NCI-H1694 (cell line): Measurements from ENCODE around the gene SCRT2.
"Not testable (repeated sequence)": the region's sequence is repeated elsewhere in the genome, so short reads cannot be mapped to it uniquely, and the experiment has no call there.

Experiments used
- DNase-seq: peaks from one replicate; lab custom pipeline; 2025; lab: John Stamatoyannopoulos, UW

The SCRT2 gene

GRCh38 chr20:701401-702129 lies 26.0 kb upstream of the SCRT2 start:
- DNase-seq = no peak

DNA sequence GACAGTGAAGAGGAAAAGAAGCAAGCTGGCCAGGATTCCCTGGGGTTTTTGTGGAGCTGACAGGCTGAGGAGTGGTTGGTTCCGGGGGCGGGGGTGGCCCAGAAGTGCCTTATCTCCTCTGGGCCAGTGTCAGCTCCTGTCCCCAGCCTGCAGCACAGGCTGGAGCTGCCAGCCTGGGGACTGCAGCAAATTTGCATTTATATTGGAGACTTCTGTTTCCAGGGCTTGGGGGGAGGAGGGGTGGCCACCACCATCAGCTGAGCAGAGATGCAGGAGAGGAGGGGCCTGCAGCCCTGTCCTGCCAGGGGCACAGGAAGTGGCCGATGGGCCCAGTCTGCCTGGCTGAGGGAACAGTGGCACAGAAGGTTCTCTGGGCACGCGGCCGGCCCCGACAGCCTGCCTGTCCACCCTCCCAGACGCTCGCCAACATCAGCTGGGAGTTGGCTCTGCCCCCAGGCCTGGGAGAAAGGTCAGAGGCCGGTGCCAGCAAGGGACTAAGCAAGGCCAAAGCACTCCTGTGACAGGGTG lies 24.3 kb upstream of the SCRT2 start:
- no peak for DNase-seq

- no peak for DNase-seq
These were observed 23.7 kb upstream of the SCRT2 start for GRCh38 chr20:699342-699741.

DNA sequence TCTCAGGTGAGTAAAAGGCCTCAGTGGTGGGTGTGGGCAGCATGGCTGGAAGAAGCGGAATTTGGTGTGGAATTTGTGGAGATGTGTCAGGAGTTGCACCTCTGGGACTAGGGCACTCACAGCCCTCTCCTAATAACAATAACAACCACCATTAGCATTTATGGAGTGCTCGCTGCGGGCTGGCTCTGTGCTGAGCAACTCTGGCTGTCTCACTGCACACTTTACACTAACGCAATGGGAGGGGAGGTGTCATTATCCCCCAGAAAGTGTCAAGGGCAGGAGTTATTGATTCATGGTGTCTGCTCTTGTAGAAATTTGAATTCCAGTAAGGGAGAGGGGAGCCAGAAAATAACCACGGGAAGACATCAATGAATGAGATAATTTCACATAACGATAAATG lies 22.7 kb upstream of the SCRT2 start:
- no peak for DNase-seq

DNA sequence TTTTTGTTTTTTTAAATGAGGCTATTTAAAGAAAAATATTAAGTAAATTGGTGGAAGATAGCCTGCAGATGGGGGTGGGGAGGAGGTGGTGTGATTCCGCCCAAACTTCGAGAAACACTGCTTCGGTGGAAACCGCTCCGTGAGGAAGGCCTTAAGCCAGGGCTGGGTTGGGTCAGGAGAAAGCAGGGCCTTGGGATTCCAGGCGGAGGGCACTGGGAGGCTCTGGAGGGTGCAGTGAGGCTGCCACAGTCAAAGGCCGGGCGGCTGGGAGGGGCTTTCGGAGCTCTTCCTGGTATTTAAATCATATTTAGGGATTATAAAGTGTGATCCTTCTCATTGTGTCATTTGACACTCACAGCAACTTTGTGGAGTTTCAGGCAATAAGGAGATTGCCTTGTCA lies 22.2 kb upstream of the SCRT2 start:
- no peak for DNase-seq

GRCh38 chr20:695165-695866 lies 19.7 kb upstream of the SCRT2 start:
- DNase-seq = no peak

DNA sequence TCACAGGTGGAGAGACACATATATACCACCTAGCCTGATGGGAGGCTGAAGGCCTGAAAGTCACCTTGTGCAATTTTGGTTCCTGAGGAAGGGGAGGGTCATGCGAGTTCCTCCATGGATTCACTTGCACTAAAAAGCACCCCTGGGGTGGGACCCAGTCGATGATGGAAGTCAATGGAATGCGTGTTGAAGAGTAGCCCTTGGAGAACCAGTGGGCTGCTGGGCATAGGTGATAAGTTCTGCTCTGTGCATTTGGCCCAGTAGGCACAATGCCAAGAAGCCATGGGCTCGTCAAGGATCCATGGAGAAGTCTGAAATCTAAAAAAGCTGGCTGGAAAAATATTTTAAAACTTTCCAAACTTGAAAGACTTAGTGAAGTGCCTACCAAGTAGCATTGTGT lies 18.9 kb upstream of the SCRT2 start:
- no peak for DNase-seq

- not testable (repeated sequence) for DNase-seq
These were observed 18.2 kb upstream of the SCRT2 start for GRCh38 chr20:693786-694185.

- no peak for DNase-seq
These were observed 16.4 kb upstream of the SCRT2 start for GRCh38 chr20:692044-692443.

GRCh38 chr20:689947-690346 lies 14.3 kb upstream of the SCRT2 start:
- no peak for DNase-seq

- DNase-seq = no peak
These were observed 13.7 kb upstream of the SCRT2 start for GRCh38 chr20:689348-689747.

- DNase-seq = no peak
These were observed 13.2 kb upstream of the SCRT2 start for GRCh38 chr20:688809-689212.

DNA sequence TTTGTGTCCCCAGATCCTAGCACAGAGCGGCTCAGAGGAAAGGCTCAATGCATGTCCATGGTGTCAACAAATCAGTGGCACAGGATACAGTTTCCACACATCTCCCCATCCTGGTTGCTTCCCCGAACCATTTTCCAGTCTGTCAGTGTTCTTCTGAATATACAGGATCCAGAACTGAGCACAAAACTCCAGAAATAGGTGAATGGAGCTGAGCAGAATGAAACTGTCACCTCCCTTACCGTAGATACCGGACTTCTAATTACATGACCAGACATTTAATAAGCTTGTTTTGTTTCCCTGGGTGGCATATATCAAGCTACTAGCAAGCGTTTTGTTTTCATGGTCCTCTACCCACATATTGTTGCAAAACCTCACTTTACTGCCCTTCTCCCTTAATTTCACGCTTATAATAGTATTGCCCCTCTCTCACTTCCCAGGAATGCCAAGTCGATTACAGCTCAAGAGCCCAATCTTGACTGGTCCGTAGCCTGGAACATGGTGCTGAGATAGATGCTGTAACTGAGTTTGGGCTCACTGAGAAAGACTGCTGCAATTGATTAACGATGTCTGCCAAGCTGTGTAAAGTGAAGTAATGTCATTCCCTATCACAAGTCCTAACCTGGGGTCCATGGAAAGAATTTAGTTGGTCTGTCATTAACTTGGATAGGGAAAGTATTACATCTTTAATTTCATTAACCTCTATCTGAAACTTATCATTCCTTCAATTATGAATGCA lies 12.0 kb upstream of the SCRT2 start:
- DNase-seq = no peak

- no peak for DNase-seq
These were observed 9.2 kb upstream of the SCRT2 start for GRCh38 chr20:684676-685319.

DNA sequence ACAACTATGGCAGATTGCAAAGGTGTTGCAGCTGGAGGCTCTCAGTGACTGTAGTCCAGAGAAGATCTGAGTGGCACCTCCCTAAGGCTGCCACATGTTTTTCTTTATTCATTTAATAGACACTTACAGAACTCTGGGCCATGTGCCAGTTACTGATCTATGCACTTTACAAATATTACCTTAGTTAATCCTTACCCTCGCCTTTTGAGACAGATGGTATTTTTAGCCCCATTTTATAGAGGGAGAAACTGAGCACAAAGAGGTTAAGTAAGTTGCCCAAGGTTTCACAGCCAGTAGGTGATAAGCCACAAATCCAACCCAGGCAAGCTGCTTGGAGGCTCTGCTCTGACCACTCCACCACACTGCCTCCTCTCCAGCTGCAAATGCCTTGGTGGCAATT lies 6.5 kb upstream of the SCRT2 start:
- DNase-seq = no peak

DNA sequence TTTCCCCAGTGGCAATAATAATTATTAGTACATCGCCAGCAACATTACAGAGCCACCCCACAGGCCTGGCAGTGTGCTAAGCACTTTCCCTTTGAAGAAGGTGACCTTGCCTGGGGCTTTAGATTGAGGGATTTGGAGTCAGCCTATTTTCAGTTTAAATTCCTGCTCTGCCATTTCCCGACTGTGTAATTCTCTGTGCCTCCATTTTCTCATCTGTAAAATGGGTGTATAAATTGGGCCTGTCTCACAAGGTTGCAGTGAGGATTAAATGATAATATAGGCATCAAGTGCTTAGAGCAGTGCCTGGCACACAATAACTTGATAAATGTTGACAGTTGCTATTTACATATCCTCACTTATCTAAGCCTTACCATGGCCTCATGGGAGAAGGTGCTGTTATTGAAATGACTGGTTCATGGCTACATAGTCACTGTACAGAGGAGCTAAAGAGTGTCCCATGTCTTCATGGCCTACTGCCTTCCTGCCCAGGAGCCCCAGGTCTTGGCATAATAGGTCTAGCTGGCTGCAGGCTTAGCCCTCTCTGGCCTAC lies 5.1 kb upstream of the SCRT2 start:
- DNase-seq = no peak

GRCh38 chr20:677957-678356 lies 2.4 kb upstream of the SCRT2 start:
- DNase-seq = no peak

DNA sequence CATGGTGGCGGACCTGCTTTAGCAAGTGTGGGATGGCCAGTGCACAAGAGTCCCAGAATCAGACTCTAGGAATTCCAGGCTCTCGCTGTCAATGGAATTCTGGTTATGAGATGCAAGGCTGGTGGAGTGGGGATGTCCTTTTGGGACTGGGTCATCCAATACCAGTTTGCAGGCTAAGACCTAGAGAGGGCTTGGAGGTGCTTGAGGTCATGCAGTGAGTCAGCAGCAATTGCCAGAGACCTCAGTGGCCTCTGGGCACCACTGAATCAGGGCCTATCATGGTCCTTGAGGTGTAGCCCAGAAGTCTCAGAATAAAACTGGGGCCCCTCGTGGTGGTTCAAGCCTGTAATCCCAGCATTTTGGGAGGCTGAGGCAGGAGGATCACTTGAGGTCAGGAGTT lies 1.4 kb upstream of the SCRT2 start:
- DNase-seq = no peak

DNA sequence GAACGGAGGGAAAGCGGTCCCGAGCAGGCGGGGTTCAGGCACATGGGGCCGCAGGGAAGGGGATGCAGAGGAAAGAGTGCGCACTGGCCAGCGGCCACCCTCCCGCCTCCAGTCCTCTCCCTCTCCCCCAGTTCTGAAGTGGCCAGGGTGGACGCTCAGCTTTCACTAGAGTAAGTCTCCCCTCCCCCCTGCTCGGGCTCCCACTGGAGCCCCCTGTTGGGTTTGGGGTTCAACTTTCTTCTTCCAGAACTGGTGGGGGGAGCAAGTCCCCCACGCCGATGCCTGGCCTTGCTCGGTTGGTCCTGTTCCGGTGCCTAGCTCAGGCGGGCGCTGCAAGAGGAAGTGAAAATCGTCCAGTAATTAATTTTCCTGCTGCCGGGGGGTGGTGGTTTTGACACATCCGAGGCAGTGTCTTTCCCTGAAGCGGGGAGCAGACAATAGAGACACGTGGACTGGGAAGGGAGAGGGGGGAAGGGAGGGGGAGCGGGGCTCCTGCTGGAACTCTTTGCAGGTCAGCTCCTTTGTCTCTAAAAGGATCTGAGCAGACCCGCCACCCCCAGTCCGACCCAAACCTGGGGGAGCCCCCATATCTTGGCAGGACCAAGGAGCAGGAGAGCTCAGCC lies 824 bp upstream of the SCRT2 start:
- peak; percentile 22 for DNase-seq

DNA sequence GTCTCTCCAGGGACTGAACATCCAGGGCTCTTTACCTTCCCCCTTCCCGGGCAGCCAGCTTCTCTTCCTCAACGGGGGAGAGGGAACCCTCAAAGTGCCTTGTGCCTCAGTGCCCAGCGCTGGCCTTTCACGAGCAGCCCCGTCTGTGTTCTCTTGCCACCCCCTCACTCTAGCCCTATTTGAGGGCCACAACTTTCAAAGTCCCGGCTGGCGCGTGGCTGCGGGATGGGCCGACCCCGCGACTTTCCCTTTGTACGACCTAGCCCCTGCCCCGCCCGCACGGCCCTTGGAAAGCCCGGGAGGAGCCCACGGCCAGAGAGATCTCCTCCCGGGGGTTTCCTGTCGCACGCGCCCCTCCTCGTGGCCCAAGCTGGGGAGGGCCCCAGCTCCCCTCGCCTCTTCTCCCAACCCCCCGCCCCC lies 559 bp downstream of the SCRT2 start:
- DNase-seq = no peak

DNA sequence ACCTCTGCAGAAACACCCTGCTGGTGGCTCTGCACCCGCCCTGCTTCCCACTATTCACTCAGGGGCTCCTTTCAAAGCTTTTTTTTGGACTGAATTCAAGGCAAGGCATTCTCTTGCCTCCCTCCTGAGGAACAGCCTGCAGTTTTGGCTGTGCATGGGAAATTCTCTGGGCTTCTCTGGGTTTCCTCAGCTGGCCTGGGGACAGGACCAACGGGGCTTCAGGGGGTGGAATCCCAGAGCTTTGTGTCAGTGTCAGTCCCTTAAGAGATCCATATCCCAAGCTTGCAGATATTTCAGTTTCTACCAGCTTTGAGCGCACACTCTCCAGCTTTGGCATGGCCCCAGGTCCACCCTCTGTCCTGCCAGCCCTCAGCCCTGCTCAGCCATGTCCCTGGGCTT lies 2.0 kb downstream of the SCRT2 start:
- no peak for DNase-seq
